K562 (cell line): ENCODE measurements around the gene FAM234B.

Experiments used
- CTCF ChIP-seq, 3 experiments: IDR thresholded peaks in 2 of 3; conservative IDR thresholded peaks in 1 of 3; 2 replicates each; pipeline ENCODE4 v1.5.1; 2011 to 2012; ENCODE audit warnings: low read length in 3 of 3, mild to moderate bottlenecking in 3 of 3, control low read depth in 2 of 3, improper control_type of control experiment in 1 of 3, inconsistent platforms in 1 of 3, low read depth in 1 of 3, mixed read lengths in 1 of 3, moderate library complexity in 1 of 3; ENCODE audit not compliant: insufficient read depth in 2 of 3
- MXI1 ChIP-seq: IDR thresholded peaks from 2 replicates; pipeline ENCODE4 v1.6.1; 2011; ENCODE audit warnings: low read depth, mild to moderate bottlenecking, improper control_type of control experiment, low read length
- NCOA1 ChIP-seq: fragments of 450-650 bp; IDR thresholded peaks from 2 replicates; pipeline ENCODE4 v1.6.1; 2016; ENCODE audit warnings: low read depth
- NR4A1 ChIP-seq, 2 experiments: fragments of 250-450 bp in 1 of 2; fragments of 450-650 bp in 1 of 2; sonication (Bioruptor Pico) in 1 of 2; IDR thresholded peaks; 2 replicates each; pipeline versions ENCODE4 v1.4.0 to v1.6.1; 2016 to 2020; ENCODE audit warnings: mild to moderate bottlenecking in 2 of 2, missing compliant biosample characterization in 1 of 2, missing genetic modification characterization in 1 of 2, moderate library complexity in 1 of 2
- POLR2AphosphoS5 ChIP-seq: IDR thresholded peaks from 2 replicates; pipeline ENCODE4 v1.6.1; 2011; ENCODE audit warnings: mild to moderate bottlenecking, low read depth, low read length, moderate library complexity; ENCODE audit not compliant: control insufficient read depth, insufficient read depth
- RAD21 ChIP-seq, 2 experiments: fragments of 250-450 bp in 1 of 2; fragments of 450-650 bp in 1 of 2; sonication (Bioruptor Pico) in 1 of 2; formaldehyde crosslinking in 1 of 2; IDR thresholded peaks in 1 of 2; conservative IDR thresholded peaks in 1 of 2; 2 replicates each; pipeline versions ENCODE4 v1.4.0 to v1.8.0; 2020 to 2022; ENCODE audit warnings: mild to moderate bottlenecking in 2 of 2, moderate library complexity in 1 of 2
- SRF ChIP-seq, 2 experiments: fragments of 250-450, 450-650 bp in 1 of 2; sonication (Bioruptor Pico) in 1 of 2; sonication (generic) in 1 of 2; formaldehyde crosslinking; IDR thresholded peaks; 2 replicates each; pipeline versions ENCODE4 v1.5.0 to v1.5.1; 2020 to 2022; ENCODE audit warnings: mild to moderate bottlenecking in 1 of 2, missing genetic modification reagents in 1 of 2
- TAF9B ChIP-seq: fragments of 450-650 bp; IDR thresholded peaks from 2 replicates; pipeline ENCODE4 v1.6.1; 2018; ENCODE audit warnings: mild to moderate bottlenecking; ENCODE audit not compliant: partially characterized antibody
- ZNF253 ChIP-seq: fragments of 250-450 bp; sonication (Bioruptor Pico); conservative IDR thresholded peaks from 2 replicates; pipeline ENCODE4 v1.6.1; 2021; ENCODE audit warnings: mild to moderate bottlenecking

GRCh38 chr12:13117029-13117428 lies 72.8 kb downstream of the FAM234B start:
- TF ChIP-seq SRF (CRISPR knock-in tag; IDR thresholded peaks at IDR 0.05) (no peak), POLR2AphosphoS5 (no peak), CTCF (IDR thresholded peaks at IDR 0.05 in 2 of 3, conservative IDR thresholded peaks at IDR 0.05 in 1 of 3; ENCODE audit: insufficient read depth in 2 of 3, low read depth in 1 of 3, low read length in 3 of 3) (no peak), MXI1 (no peak), ZNF253 (no peak), RAD21 (CRISPR knock-in tag; conservative IDR thresholded peaks at IDR 0.05 in 1 of 2, IDR thresholded peaks at IDR 0.05 in 1 of 2) (no peak), NR4A1 (CRISPR knock-in tag; IDR thresholded peaks at IDR 0.05) (no peak), NR4A1 (tag; IDR thresholded peaks at IDR 0.05) (no peak), TAF9B (no peak), NCOA1 (no peak)
